Retina (tissue), 1 donor: Measurements from ENCODE around the gene EPHA4.

ENCODE experiments used
- DNase-seq: peaks from one replicate; pipeline ENCODE4 v3.0.0-alpha.2; 2016

EPHA4 gene

GRCh38 chr2:221572219-221572820 lies at the start of gene EPHA4:
Gene EPHA4, minus strand, starts transcription at chr2:221572304. Its CDS starts 56 bp downstream, at chr2:221572248.
- peak; percentile 94 for DNase-seq

GRCh38 chr2:221618007-221618406 lies 45.9 kb upstream of the EPHA4 start:
- peak; percentile 52 for DNase-seq

- no peak for DNase-seq
Observed at GRCh38 chr2:221616561-221616960, 44.5 kb upstream of the EPHA4 start.

GRCh38 chr2:221614274-221614673 lies 42.2 kb upstream of the EPHA4 start:
- DNase-seq: no peak

- no peak for DNase-seq
Observed at GRCh38 chr2:221612800-221613199, 40.7 kb upstream of the EPHA4 start.

- no peak for DNase-seq
Observed at GRCh38 chr2:221612161-221612560, 40.1 kb upstream of the EPHA4 start.

GRCh38 chr2:221610675-221611074 lies 38.6 kb upstream of the EPHA4 start:
- DNase-seq: no peak

GRCh38 chr2:221610255-221610654 lies 38.2 kb upstream of the EPHA4 start:
- no peak for DNase-seq

GRCh38 chr2:221608442-221608841 lies 36.3 kb upstream of the EPHA4 start:
- DNase-seq: no peak

- peak; percentile 67 for DNase-seq
Observed at GRCh38 chr2:221606424-221606823, 34.3 kb upstream of the EPHA4 start.

- no peak for DNase-seq
Observed at GRCh38 chr2:221605751-221606240, 33.7 kb upstream of the EPHA4 start.

- no peak for DNase-seq
Observed at GRCh38 chr2:221602938-221603337, 30.8 kb upstream of the EPHA4 start.

- DNase-seq: no peak
Observed at GRCh38 chr2:221601376-221601775, 29.3 kb upstream of the EPHA4 start.

GRCh38 chr2:221600388-221600787 lies 28.3 kb upstream of the EPHA4 start:
- DNase-seq: no peak

GRCh38 chr2:221596192-221596591 lies 24.1 kb upstream of the EPHA4 start:
- no peak for DNase-seq

GRCh38 chr2:221590861-221591365 lies 18.8 kb upstream of the EPHA4 start:
- DNase-seq: no peak

GRCh38 chr2:221589696-221590095 lies 17.6 kb upstream of the EPHA4 start:
- no peak for DNase-seq

- no peak for DNase-seq
Observed at GRCh38 chr2:221588306-221588985, 16.3 kb upstream of the EPHA4 start.

GRCh38 chr2:221581986-221582385 lies 9.9 kb upstream of the EPHA4 start:
- DNase-seq: no peak

GRCh38 chr2:221574231-221574570 lies 2.1 kb upstream of the EPHA4 start:
- no peak for DNase-seq

GRCh38 chr2:221573430-221574230 lies 1.5 kb upstream of the EPHA4 start:
- peak; percentile 99 for DNase-seq

- DNase-seq: no peak
Observed at GRCh38 chr2:221572821-221573429, 821 bp upstream of the EPHA4 start.

- peak; percentile 87 for DNase-seq
Observed at GRCh38 chr2:221571551-221572218, 419 bp downstream of the EPHA4 start.
